ENCODE data around the gene C7orf25. TPM values are rescaled to one million over a fixed set of nuclear protein-coding genes. Genes with fewer than 3 reads are reported as not detected.

Gene C7orf25
- total and polyA plus RNA-seq, 4 donors = 0.88 to 7.4 (median 2.1) TPM

- H3K36me3 ChIP-seq (ENCODE audit: control insufficient read depth in 4 of 4, insufficient read depth in 3 of 4, low read depth in 1 of 4, low read length in 3 of 4) = peaks cover 2 to 17% (median 12%) of the 10 kb centered on the region in 4 donors
- WGBS = under 1% methylated on average over 12 of the region's 12 CpGs
- peak overlapping the region; percentile 74 to 95 (median 74) for H3K4me3 ChIP-seq (ENCODE audit: low read depth in 1 of 3, low read length in 3 of 3)
- H3K9me3 ChIP-seq (ENCODE audit: control insufficient read depth in 4 of 4, low read length in 3 of 4) = no peaks in the 10 kb centered on the region
- H3K27ac ChIP-seq (ENCODE audit: low read depth in 1 of 2, low read length in 2 of 2) = peak overlapping the region; percentile 60 to 96
- H3K4me1 ChIP-seq (ENCODE audit: control insufficient read depth in 4 of 4, insufficient read depth in 4 of 4, low read length in 3 of 4) = peaks cover 10 to 57% (median 35%) of the 10 kb centered on the region in 4 donors
- DNase-seq (ENCODE audit: low spot score) = no peak
- no peak for TF ChIP-seq RXRA (IDR thresholded peaks at IDR 0.05)
- TF ChIP-seq REST (IDR thresholded peaks at IDR 0.05) = no peak
- TF ChIP-seq, protein P1, sequence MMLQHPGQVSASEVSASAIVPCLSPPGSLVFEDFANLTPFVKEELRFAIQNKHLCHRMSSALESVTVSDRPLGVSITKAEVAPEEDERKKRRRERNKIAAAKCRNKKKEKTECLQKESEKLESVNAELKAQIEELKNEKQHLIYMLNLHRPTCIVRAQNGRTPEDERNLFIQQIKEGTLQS (IDR thresholded peaks at IDR 0.05) = no peak
- TF ChIP-seq HNF4G (IDR thresholded peaks at IDR 0.05) = no peak
- TF ChIP-seq, protein P2, sequence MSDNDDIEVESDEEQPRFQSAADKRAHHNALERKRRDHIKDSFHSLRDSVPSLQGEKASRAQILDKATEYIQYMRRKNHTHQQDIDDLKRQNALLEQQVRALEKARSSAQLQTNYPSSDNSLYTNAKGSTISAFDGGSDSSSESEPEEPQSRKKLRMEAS (IDR thresholded peaks at IDR 0.05) = no peak
- TF ChIP-seq JUND (IDR thresholded peaks at IDR 0.05) = no peak
- no peak for TF ChIP-seq GABPA (IDR thresholded peaks at IDR 0.05 in 1 of 2, conservative IDR thresholded peaks at IDR 0.05 in 1 of 2)
- no peak for TF ChIP-seq ZBTB33 (IDR thresholded peaks at IDR 0.05)
- no peak for TF ChIP-seq SP1 (IDR thresholded peaks at IDR 0.05)
- no peak for TF ChIP-seq CTCF (IDR thresholded peaks at IDR 0.05; ENCODE audit: low read depth, low read length, missing input control)
- no peak for TF ChIP-seq NR2F2 (IDR thresholded peaks at IDR 0.05)
- TF ChIP-seq TAF1 (conservative IDR thresholded peaks at IDR 0.05) = no peak
- H3K27me3 ChIP-seq (ENCODE audit: control insufficient read depth in 4 of 4, insufficient read depth in 4 of 4, low read length in 3 of 4) = no peaks in the 10 kb centered on the region
- H3K9ac ChIP-seq (ENCODE audit: low read depth in 1 of 2, low read length in 2 of 2) = peak overlapping the region; percentile 66 to 99
These were observed 19.6 kb upstream of the C7orf25 start for GRCh38 chr7:42931447-42931833.

DNA sequence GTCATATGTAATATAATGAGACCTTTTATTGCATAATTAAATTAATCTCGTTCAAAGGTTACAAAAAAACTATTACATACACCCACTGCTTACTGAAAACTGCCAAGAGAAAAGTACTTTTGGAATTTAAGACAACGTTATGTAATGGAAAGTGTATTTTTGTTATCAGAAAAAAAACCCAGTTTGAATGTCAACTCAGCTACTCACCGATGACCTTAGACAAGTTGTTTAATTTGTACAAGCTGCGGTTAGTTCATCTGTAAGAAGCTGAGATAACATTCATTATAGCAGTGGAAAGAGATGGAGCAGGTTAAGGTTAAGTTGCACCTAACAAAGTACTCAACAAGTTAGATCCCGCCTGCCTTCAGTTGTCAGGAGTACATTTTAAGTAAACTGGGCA lies 19.0 kb upstream of the C7orf25 start:
- 6% methylated on average over 5 of the region's 5 CpGs for WGBS
- peaks cover 2 to 18% (median 14%) of the 10 kb centered on the region in 4 donors for H3K36me3 ChIP-seq (ENCODE audit: control insufficient read depth in 4 of 4, insufficient read depth in 3 of 4, low read depth in 1 of 4, low read length in 3 of 4)
- peaks cover 10 to 57% (median 35%) of the 10 kb centered on the region in 4 donors for H3K4me1 ChIP-seq (ENCODE audit: control insufficient read depth in 4 of 4, insufficient read depth in 4 of 4, low read length in 3 of 4)
- peak overlapping the region; percentile 66 to 99 for H3K9ac ChIP-seq (ENCODE audit: low read depth in 1 of 2, low read length in 2 of 2)
- peak overlapping the region; percentile 60 to 96 for H3K27ac ChIP-seq (ENCODE audit: low read depth in 1 of 2, low read length in 2 of 2)
- TF ChIP-seq JUND (IDR thresholded peaks at IDR 0.05) (peak in 1 of 2 donors; percentile 44), YY1 (IDR thresholded peaks at IDR 0.05) (no peak), SP1 (IDR thresholded peaks at IDR 0.05) (peak; percentile 49), NR2F2 (IDR thresholded peaks at IDR 0.05) (no peak), RAD21 (IDR thresholded peaks at IDR 0.05) (no peak), EGR1 (IDR thresholded peaks at IDR 0.05; ENCODE audit: low read depth in 2 of 2) (peak in 1 of 2 donors; percentile 44), HNF4A (conservative IDR thresholded peaks at IDR 0.05) (peak; percentile 50 to 63), REST (IDR thresholded peaks at IDR 0.05) (no peak), GABPA (IDR thresholded peaks at IDR 0.05 in 1 of 2, conservative IDR thresholded peaks at IDR 0.05 in 1 of 2) (no peak), FOXA1 (IDR thresholded peaks at IDR 0.05) (no peak), RXRA (IDR thresholded peaks at IDR 0.05) (peak; percentile 43 to 67), TAF1 (conservative IDR thresholded peaks at IDR 0.05) (peak; percentile 67), FOXA2 (IDR thresholded peaks at IDR 0.05) (no peak)
- TF ChIP-seq, protein P1 (IDR thresholded peaks at IDR 0.05) = no peak
- H3K27me3 ChIP-seq (ENCODE audit: control insufficient read depth in 4 of 4, insufficient read depth in 4 of 4, low read length in 3 of 4) = no peaks in the 10 kb centered on the region
- DNase-seq (ENCODE audit: low spot score) = no peak
- H3K9me3 ChIP-seq (ENCODE audit: control insufficient read depth in 4 of 4, low read length in 3 of 4) = no peaks in the 10 kb centered on the region
- H3K4me3 ChIP-seq (ENCODE audit: low read depth in 1 of 3, low read length in 3 of 3) = peak overlapping the region; percentile 74 to 95 (median 74)

Measured in liver (tissue), 9 donors.